Right hindlimb (tissue), 1 donor: ENCODE measurements around the gene ASAP2.

ENCODE experiments used
- DNase-seq: peaks from one replicate; pipeline ENCODE4 v3.0.0-alpha.2; 2018

The ASAP2 gene

DNA sequence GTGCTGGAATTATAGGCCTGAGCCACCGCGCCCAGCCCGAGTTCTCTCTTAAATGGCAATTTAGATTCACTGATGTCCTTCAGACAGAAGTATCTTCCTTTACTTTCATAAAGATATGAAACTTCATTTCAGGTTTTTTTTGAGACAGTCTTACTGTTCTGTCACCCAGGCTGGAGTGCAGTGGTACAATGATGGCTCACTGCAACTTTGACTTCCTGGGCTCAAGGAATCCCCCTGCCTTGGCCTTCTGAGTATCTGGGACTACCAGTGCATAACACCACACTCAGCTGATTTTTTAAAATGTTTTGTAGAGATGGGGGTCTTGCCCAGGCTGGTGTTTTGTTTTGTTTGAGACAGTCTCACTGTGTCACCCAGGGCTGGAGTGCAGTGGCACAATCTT is 203.5 kb downstream of the ASAP2 start:
- no peak for DNase-seq

DNA sequence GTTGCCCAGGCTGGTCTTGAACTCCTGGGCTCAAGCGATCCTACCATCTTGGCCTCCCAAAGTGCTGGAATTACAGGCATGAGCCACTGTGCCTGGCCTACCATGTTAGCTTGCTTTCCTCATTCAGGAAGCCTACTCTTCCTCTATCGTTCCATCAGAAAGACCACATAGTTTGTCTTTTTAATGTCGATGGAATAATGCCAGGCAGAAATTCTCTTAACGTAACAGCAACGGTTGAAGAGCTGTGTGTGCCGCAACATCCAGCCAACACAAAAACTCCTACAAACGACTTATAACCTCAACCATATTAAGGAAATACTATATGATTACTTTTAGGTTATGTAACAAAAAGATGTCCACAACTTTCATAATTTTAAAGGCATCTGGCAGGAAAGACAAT is 206.2 kb downstream of the ASAP2 start:
- no peak for DNase-seq

DNA sequence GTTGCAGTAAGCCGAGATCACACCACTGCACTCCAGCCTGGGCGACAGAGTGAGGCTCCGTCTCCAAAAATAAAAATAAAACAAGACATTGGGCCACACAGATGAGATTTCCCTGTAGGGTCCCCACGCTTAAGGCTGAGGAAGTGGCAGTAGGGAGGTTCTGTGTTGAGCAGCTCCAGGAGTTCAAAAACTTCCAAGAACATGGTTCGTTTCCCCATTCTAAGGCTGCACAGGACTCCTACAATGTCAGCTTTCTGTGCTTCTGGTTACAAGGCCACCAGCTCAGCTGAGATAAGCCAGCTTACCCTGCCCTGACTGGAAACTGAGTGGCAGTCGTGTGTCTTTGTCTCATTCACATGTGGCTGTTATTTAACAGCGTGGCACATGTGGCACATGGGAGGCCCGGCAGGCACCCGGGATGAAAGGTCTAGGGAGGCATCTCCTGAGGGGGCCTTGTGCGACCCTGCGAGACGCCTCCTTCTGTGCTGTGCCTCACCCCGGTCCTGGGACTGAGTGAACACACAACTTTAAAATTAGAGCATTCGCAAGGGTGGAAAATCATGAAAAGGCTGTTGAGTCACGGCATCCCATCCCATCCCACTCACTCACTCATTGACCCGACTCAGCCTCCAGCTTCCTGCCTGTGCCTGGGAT is 209.0 kb downstream of the ASAP2 start:
- no peak for DNase-seq

DNA sequence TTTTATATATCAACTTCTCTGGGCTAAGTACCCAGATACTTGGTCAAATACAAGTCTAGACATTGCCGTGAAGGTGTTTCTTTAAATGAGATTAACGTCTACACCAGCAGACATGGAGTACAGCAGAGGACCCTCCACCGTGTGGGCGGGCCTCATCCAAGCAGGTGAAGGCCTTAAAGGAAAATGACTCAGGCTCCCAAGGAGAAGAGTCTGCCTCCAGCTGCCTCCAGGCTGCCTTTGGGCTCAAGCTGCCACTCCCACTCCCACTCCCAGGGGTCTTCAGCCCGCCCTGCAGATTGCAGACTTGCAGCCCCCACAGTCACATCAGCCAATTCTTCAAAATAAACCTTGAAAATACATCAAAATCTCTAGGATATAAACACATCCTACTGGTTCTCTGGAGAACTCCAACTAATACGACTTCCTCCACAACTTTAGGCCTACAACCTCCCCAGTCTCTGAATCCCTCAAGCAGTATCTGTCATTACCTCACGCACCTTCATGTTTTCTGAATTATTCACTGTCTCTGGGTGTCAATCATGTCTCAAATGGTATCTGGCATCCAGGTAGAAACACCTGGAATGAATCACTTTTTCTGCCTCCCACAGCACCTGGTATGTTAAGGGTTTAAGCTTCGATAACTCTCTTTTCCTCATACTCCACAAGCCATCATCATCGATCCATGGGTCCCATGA is 209.8 kb downstream of the ASAP2 start:
- no peak for DNase-seq

GRCh38 chr2:9416962-9417316 is 210.3 kb downstream of the ASAP2 start:
- no peak for DNase-seq

GRCh38 chr2:9417725-9418124 is 211.1 kb downstream of the ASAP2 start:
- no peak for DNase-seq

GRCh38 chr2:9418746-9419145 is 212.1 kb downstream of the ASAP2 start:
- DNase-seq, result no peak

- no peak for DNase-seq
Observed at GRCh38 chr2:9419541-9419940, 212.9 kb downstream of the ASAP2 start.

GRCh38 chr2:9420495-9420894 is 213.9 kb downstream of the ASAP2 start:
- DNase-seq, result no peak

GRCh38 chr2:9422321-9423099 is 215.9 kb downstream of the ASAP2 start:
- peak; percentile 53 for DNase-seq

DNA sequence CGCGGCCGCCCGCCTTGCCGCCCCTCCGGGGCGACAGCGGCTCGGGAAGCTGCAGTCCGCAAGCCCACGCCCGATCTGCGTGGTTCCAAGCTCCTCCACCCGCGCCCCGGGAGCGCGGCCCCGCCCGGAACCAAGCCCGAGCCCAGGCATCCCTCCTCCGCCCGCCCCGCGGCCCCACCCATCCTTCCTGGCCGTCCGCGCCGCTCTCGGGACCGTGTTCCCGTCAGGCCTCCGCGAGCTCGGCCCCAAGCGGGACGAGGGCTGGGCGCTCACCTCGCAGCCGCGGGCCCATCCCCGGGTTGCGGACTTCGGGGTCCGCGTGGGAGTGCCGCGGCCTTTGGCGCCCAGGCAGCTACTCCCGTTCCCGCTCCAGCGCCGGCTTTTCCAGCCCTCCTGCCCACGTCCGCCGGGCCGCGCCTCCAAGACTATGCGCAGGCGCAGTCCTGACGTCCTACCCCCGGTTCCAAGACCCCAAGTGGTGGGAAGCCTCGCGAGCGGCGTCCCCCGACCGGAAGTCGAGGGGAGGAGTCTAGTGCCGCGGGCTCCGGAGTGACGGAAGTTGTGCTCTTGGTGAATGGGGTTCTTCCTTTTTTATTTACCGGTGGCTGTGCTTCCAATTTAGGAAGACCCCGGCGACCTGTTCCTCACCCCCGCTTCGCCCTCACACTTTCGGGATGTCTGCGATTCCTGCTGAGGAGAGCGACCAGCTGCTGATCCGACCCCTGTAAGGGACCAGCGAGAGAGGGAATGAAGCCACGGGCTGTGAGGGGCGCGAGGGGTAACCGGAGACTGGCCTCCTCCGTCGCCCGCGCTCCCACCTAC is 216.7 kb downstream of the ASAP2 start, which contains the start of the genes CPSF3 and ITGB1BP1:
Gene CPSF3, plus strand, starts transcription at position 555 of the 822 bp plus-strand sequence. Its CDS starts 120 bp downstream, at position 675.
Gene ITGB1BP1, minus strand, starts transcription at position 429 of the 822 bp plus-strand sequence. CDS start 4,831 bp downstream, outside the sequence.
- DNase-seq, result peak; percentile 99

GRCh38 chr2:9423922-9424272 is 217.3 kb downstream of the ASAP2 start:
- DNase-seq, result no peak

GRCh38 chr2:9424447-9425164 is 218.0 kb downstream of the ASAP2 start:
- no peak for DNase-seq

- no peak for DNase-seq
Observed at GRCh38 chr2:9428965-9429577, 222.5 kb downstream of the ASAP2 start.

- DNase-seq, result no peak
Observed at GRCh38 chr2:9430316-9431293, 224.0 kb downstream of the ASAP2 start.

- DNase-seq, result no peak
Observed at GRCh38 chr2:9434489-9434888, 227.9 kb downstream of the ASAP2 start.

- no peak for DNase-seq
Observed at GRCh38 chr2:9439536-9439935, 232.9 kb downstream of the ASAP2 start.

DNA sequence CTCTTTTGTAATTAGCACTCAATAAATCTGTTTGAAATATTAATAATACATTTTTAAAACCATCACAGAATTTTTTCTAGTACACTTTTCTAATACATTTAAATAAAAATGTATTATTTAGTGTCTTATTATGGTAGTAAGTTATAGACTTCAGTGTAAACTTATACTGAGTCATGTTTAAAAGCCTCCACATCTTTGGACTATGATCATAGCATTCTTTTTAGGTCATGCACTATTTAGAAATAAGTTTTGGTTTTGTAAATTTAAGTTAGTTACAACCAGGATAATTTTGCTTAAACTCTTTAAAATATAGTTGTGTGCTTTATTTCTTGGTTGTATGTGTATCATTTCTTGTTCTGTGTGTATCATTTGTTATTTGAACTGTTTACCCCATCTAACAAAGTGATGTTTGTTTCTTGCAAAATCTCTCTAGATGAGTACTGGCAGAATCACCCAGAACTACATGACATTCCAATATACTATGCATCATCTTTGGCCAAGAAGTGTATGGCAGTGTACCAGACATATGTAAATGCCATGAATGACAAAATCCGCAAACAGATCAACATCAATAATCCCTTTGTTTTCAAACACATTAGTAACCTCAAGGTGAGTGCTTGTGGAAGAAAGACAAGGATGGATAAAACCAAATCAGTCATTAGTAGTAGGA is 233.6 kb downstream of the ASAP2 start:
- no peak for DNase-seq

GRCh38 chr2:9441556-9441955 is 234.9 kb downstream of the ASAP2 start:
- no peak for DNase-seq

GRCh38 chr2:9443526-9443925 is 236.9 kb downstream of the ASAP2 start:
- no peak for DNase-seq
